HG03520 (cell line): ENCODE measurements around the gene AHRR.
"Not testable (repeated sequence)": the region's sequence is repeated elsewhere in the genome, so short reads cannot be mapped to it uniquely, and the experiment has no call there.

Source experiments
- ATAC-seq: cut with Tn5 transposase; IDR thresholded peaks from one replicate; pipeline ENCODE4 v1.9.1; 2021; ENCODE audit warnings: mild to moderate bottlenecking, moderate library complexity; ENCODE audit not compliant: unreplicated experiment

The AHRR gene

GRCh38 chr5:390623-391491 lies 69.3 kb downstream of the AHRR start:
- ATAC-seq = no peak

- no peak for ATAC-seq
Measured at GRCh38 chr5:392431-392988, 71.0 kb downstream of the AHRR start.

- ATAC-seq = no peak
Measured at GRCh38 chr5:393846-394275, 72.3 kb downstream of the AHRR start.

- ATAC-seq = no peak
Measured at GRCh38 chr5:394671-395155, 73.2 kb downstream of the AHRR start.

GRCh38 chr5:395156-395920 lies 73.8 kb downstream of the AHRR start:
- ATAC-seq = no peak

- no peak for ATAC-seq
Measured at GRCh38 chr5:395921-396530, 74.5 kb downstream of the AHRR start.

GRCh38 chr5:396531-396961 lies 75.0 kb downstream of the AHRR start:
- ATAC-seq = no peak

- not testable (repeated sequence) for ATAC-seq
Measured at GRCh38 chr5:398141-398474, 76.6 kb downstream of the AHRR start.

- no peak for ATAC-seq
Measured at GRCh38 chr5:398475-399295, 77.2 kb downstream of the AHRR start.

- peak; percentile 89 for ATAC-seq
Measured at GRCh38 chr5:399296-400281, 78.1 kb downstream of the AHRR start.

- ATAC-seq = no peak
Measured at GRCh38 chr5:400282-401145, 79.0 kb downstream of the AHRR start.

- ATAC-seq = no peak
Measured at GRCh38 chr5:401146-402034, 79.9 kb downstream of the AHRR start.

- not testable (repeated sequence) for ATAC-seq
Measured at GRCh38 chr5:402219-402614, 80.7 kb downstream of the AHRR start.

- ATAC-seq = no peak
Measured at GRCh38 chr5:402615-403359, 81.3 kb downstream of the AHRR start.

- ATAC-seq = no peak
Measured at GRCh38 chr5:403995-404394, 82.5 kb downstream of the AHRR start.

- ATAC-seq = no peak
Measured at GRCh38 chr5:404666-405241, 83.2 kb downstream of the AHRR start.
